Heart left ventricle (tissue), 13 donors: ENCODE data around the gene TMEM203.

ENCODE experiments used
- POLR2A ChIP-seq, 2 donors: fragments of 450-650 bp; IDR thresholded peaks; one replicate each; pipeline ENCODE4 v1.6.1; 2017; ENCODE audit warnings: antibody characterized with exemption in 2 of 2, mild to moderate bottlenecking in 2 of 2, moderate library complexity in 2 of 2
- TF ChIP-seq, protein P1 (sequence below), 12 donors: fragments of 200-600 bp; sonication (generic) in 4 of 12; IDR thresholded peaks; one replicate each; pipeline versions ENCODE4 v1.5.0 to v1.8.0; 2018 to 2022; ENCODE audit warnings: antibody characterized with exemption in 12 of 12, mild to moderate bottlenecking in 5 of 12
- donor health status: ischemic (EF 13 %, LVEDD 7.1; RV severe dilation, severe dysfunction).
- donor health status: DM: no; HTN: yes; CAD: no.
- donor health status: DM: no; HTN: no; CAD: no.
- donor health status: ischemic (EF 25% LVEDD 6.9; RV normal size, moderate dysfunction).
- donor health status: ischemic (EF 25% LVEDD 5.7; RV mildly dilated, moderate dysfunction).
- donor health status: ischemic (EF 35%, LVEDD 5.7; RV mildly dilated, moderate dysfunction).
- donor health status: nonischemic (EF 11% LVEDD 7.7; RV severe dilation, severe dysfunction).
- donor health status: DM: yes; HTN: yes; CAD: no.
- donor health status: PGD.
- donor health status: ischemic (EF 29% LVEDD 5.4; RV normal size, mild dysfunction).
- donor health status: nonischemic (EF 23%, LVEDD 6.1; RV moderate dilation, normal function).

DNA sequence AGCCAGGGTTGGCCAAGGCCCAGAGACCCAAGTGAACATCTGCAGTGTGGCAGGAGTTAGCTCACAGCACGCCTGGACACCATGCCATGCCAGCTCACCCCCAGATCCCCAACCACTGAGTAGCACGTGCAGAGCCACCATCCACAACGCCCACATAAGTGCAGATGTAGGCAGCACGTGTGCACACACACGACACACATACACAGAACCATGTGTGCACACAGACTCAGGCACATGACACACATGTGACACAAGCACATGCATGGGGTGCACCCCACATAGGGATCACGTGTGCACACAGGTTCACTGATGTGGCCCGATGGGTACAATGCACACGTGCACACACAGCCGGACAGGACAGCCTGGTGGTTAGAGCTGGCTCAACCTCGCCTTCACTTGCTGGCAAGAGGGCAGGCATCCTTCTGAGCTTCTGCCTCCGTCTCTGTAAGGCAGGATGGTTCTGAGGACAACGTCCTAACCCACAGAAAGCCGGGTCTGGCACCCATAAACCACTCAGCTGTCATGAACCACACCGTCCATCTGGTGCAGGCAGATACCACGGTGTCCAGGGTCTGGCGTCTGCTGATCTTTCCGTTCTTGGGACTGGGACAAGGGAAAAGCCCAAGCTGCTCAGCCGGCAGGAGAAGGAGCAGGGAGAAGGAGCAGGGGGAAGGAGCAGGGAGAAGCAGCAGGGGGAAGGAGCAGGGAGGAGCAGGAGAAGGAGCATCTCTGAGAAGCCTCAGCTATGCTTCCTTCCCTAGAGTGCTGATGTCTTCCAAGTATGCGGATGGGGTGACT, 47.6 kb downstream of the TMEM203 start:
- TF ChIP-seq, protein P1, sequence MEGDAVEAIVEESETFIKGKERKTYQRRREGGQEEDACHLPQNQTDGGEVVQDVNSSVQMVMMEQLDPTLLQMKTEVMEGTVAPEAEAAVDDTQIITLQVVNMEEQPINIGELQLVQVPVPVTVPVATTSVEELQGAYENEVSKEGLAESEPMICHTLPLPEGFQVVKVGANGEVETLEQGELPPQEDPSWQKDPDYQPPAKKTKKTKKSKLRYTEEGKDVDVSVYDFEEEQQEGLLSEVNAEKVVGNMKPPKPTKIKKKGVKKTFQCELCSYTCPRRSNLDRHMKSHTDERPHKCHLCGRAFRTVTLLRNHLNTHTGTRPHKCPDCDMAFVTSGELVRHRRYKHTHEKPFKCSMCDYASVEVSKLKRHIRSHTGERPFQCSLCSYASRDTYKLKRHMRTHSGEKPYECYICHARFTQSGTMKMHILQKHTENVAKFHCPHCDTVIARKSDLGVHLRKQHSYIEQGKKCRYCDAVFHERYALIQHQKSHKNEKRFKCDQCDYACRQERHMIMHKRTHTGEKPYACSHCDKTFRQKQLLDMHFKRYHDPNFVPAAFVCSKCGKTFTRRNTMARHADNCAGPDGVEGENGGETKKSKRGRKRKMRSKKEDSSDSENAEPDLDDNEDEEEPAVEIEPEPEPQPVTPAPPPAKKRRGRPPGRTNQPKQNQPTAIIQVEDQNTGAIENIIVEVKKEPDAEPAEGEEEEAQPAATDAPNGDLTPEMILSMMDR (IDR thresholded peaks at IDR 0.05), result no peak
- TF ChIP-seq POLR2A (IDR thresholded peaks at IDR 0.05), result no peak
